Measurements from ENCODE around the gene GLT8D2.
"Not testable (repeated sequence)": the region's sequence is repeated elsewhere in the genome, so short reads cannot be mapped to it uniquely, and the experiment has no call there.

Gene GLT8D2

DNA sequence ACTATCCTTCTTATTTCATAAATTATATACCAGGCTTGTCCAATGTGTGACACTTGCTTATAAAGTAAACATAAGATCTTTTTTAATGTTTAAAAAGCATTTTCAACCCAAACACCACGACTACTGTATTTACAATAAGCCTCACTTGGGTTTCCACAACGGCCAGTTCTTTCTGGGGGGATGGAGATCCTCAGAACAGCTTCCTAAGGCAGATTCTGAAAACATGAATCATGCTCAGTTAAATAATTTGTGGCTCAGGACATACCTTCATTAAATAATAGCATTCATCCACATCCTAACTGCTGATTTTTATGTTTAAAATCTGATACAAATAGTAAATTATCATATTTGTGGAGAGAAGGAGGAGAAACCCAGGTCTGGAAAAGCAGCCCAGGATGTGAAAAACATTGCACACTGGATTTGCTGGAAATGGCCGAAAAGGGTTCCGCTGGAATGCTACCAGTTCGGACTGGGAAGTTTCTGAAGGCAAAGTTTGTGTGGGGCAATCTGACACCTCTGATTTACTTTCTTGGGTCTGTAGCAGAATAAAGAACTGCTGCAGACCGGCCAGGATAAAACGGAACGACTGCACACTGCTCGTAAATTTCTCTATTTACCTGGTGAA is 597 bp downstream of the GLT8D2 start:
- no peak for DNase-seq (ENCODE audit: low spot score)

DNA sequence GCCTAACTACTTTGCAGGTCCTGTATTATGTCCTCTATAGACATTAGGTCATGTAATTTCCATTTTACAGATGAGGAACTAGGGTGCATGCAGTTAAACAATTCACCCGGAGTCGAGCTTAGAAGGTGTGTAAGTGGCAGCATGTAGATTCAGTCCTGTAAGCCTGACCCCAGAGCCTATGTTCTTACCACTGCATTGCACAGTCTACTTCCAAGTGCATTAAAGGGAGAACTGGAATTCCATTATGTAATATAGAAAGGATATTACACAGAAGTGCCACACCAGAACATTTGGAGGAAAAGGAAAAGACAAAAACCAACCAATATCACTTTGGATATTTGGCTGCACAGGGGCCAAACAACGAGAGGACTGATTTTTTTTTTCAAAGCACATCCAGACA is 1.2 kb downstream of the GLT8D2 start:
- no peak for DNase-seq (ENCODE audit: low spot score)

DNA sequence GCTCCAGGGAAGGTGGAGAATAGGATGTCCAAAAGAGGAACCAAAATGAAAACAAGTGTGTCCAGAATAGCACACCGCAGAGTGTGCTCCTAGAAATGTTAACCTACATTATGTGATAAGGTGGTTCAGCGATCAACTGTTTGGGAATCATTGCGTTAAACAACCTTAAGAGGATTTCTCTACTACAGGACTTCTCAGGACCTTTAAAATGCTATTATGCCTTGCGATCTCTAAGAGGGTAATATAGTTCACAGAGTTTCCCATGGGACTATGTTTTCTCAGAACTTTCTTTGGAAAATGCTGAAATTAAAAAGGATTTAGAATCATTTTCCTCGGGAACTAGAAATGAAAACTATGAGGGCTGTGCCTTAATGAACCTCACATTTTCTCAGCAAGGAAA is 1.8 kb downstream of the GLT8D2 start:
- DNase-seq (ENCODE audit: low spot score) = no peak

DNA sequence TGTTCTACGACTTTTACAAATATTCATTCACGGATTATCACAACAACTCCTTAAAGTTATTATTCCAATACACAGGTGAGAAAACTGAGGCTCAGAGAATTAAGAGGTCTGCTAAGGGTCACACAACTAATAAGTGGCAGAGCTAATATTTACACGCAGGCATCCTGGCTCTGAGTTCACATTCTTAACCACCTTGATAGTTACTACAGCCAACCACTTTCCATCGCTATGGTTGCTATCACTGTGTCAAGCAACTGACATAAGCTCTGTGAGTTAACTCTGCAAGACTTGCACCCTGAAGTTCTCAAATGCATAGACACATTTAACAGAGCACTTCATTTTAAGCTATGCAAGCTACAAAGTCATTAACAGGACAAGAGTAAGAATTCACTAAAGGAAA is 3.7 kb downstream of the GLT8D2 start:
- DNase-seq (ENCODE audit: low spot score) = no peak

DNA sequence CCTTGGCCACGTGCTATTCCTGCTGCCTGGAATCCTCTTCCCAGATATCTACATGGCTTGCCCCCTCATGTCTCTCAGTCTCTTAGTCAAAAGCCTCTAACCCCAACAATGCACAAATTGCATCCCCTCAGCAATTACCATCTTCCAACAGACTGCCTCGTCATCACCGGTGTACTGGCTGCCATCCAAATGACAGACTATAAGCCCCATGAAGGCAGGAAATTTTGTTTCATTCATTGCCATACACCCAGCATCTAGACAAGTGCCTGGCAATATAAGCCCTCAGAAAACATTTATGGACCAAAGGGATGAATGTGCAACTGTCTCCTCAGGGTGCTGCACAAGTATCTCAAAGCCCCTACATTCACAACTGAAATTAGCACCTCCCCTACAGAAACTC is 5.8 kb downstream of the GLT8D2 start:
- DNase-seq (ENCODE audit: low spot score) = no peak

DNA sequence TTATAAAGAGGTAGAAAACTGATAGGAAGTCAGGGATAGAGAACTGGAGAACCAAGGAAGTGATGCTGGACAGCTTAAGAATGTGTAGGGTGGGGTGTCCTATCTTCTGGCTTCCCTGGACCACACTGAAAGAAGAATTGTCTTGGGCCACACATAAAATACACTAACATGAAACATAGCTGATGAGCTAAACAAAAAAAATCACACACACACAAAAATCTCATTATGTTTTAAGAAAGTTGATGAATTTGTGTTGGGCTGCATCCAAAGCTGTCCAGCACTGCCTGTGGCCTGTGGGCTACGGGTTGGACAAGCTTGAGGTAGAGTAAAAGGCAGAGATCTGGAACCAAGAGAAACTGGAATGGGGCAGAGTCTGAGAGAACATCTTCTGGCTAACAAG is 7.4 kb downstream of the GLT8D2 start:
- DNase-seq (ENCODE audit: low spot score) = no peak

DNA sequence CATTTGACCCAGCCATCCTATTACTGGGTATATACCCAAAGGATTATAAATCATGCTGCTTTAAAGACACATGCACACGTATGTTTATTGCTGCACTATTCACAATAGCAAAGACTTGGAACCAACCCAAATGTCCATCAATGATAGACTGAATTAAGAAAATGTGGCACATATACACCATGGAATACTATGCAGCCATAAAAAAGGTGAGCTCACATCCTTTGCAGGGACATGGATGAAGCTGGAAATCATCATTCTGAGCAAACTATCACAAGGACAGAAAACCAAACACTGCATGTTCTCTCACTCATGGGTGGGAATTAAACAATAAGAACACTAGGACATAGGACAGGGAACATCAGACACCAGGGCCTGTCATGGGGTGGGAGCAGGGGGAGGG is 10.2 kb downstream of the GLT8D2 start:
- not testable (repeated sequence) for DNase-seq (ENCODE audit: low spot score)

DNA sequence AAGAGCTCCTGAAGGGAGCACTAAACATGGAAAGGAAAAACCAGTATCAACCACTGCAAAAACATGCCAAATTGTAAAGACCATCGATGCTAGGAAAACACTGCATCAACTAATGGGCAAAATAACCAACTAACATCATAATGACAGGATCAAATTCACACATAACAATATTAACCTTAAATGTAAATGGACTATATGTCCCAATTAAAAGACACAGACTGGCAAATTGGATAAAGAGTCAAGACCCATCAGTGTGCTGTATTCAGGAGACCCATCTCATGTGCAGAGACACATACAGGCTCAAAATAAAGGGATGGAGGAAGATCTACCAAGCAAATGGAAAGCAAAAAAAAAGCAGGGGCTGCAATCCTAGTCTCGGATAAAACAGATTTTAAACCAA is 13.8 kb downstream of the GLT8D2 start:
- not testable (repeated sequence) for DNase-seq (ENCODE audit: low spot score)

DNA sequence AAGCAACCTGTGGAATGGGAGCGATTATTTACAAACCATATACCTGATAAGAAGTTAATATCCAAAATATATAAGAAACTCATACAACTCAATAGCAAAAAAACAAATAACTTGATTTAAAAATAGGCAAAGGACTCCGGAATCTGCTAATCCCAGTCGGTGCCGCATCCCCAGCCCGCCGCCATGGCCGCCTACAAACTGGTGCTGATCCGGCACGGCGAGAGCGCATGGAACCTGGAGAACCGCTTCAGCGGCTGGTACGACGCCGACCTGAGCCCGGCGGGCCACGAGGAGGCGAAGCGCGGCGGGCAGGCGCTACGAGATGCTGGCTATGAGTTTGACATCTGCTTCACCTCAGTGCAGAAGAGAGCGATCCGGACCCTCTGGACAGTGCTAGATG is 19.4 kb downstream of the GLT8D2 start:
- DNase-seq (ENCODE audit: low spot score) = not testable (repeated sequence)

DNA sequence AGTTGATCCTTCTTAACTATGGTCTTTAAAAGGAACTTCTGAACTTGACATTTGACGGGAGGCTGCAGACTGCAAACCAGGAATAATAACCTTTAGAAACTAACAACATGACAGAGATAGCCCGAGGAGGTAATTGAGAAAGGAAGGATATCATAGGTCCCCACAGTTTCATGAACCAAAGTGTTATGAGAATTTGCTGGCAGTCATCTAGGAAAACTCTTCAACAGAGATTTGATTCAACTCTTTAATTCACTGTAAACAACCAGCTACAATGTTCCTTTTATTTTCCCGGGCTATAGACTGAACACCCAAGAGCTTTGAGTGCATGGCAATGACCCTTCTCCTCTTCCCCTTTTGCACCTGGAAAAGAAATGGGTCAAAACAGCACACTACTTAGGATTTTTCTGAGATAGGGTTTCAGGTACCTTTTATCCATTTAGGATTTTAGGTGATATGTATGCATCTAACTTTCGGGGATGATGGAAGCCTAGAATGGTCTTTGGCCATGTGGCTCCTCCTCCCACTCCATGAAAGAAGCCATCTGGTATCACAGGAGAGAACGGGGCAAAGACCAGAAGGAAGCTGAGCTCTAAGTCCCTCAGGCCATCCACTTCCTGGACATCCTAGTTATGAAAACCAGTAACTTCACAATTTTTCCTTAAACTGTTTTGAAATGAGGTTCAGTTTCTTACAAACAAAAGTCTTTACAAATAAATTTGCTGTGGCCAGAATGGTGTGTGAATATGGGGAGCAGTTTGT is 23.0 kb downstream of the GLT8D2 start:
- no peak for DNase-seq (ENCODE audit: low spot score)

DNA sequence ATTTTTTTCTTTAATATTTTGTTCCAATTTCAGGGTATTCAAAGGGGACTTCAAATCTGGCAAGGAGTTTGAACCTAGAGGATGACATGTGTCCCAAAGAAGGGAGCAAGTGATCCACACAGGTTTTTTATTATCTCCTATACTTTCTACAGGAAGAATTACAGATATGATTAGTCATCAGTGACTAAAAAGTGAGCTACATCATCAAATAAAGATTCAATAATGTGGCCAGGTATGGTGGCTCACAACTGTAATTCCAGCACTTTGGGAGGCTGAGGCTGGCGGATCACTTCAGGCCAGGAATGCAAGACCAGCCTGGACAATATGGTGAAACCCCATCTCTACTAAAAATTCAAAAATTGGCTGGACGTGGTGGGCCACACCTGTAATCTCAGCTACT is 24.2 kb downstream of the GLT8D2 start:
- no peak for DNase-seq (ENCODE audit: low spot score)

DNA sequence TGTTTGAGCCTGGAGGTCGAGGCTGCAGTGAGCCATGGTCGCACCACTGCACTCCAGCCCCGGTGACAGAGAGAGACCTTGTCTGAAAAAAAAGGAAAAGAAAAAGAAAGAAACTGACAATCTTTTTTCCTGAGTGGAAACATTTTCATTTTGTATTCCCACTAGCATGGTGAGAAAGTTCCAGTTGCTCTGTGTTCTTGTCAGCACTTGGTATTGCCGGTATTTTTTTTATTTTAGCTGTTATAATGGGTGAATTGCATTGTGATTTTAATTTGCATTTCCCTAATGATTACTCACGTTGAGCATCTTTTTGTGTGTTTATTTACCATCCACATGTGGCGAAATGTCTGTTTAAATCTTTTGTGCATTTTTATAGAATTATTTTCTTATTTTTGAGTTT is 25.6 kb downstream of the GLT8D2 start:
- DNase-seq (ENCODE audit: low spot score) = no peak

DNA sequence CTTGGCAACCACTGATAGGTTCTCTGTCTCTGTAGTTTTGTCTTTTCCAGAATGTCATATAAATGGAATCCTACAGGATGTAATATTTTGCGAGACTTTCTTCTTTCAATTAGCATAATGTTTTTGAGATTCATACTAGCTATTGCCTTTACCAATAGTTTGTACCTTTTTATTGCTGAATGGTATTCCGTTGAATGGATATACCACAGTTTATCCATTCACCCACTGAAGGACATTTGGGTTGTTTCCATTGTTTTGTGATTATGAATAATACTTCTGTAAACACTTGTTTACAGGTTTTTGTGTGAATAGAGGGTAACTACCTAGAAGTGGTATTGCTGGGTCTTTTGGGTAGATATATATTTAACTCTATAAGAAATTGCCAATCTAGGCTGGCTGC is 26.3 kb downstream of the GLT8D2 start:
- no peak for DNase-seq (ENCODE audit: low spot score)

DNA sequence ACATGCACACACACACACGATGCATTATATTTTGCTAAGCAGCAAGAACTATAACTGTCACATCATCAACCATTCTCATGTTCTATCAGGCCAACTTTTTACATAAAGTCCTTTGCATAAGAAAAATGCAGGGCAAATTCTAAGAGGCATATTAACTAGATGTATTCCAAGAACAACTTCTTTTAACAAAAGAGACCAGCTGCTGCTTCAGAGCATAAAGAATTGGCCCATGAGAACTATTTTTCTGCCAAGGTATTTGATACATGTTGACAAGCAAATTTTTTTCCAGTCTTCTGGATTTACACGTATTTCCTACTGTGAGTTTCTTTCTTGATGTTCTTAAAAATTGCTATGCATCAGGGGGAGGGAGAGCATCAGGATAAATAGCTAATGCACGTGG is 27.2 kb downstream of the GLT8D2 start:
- no peak for DNase-seq (ENCODE audit: low spot score)

DNA sequence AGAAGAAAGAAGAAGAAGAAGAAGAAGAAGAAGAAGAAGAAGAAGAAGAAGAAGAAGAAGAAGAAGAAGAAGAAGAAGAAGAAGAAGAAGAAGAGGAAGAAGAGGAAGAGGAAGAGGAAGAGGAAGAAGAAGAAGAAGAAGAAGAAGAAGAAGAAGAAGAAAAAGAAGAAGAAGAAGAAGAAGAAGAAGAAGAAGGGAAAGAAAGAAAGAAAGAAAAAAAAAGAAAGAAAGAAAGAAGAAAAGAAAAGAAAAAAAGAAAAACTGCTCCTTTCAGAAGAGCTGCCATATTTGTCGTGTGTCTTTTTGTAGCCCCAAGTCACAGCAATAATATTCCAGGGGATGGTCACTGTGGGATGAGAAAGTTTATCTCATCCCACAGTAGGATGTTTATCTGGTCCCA is 28.1 kb downstream of the GLT8D2 start:
- not testable (repeated sequence) for DNase-seq (ENCODE audit: low spot score)

DNA sequence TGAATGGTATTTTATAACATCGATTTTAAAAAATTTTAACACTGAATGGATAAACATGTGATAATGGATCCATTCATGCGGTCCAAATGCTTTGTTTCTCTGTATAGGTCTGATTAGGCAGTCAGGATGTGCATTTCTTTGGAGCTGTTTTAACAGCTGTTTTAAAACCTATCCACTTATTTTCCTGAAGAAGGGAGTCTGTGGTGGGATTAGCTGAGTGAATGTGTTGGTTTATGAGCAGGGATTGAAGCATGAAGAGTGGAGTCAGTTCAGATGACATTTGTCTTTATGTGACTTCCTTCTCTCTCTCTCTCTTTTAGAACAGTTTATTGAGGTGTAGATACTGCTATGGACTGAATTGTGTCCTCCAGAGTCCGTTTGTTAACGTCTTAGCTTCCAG is 37.7 kb downstream of the GLT8D2 start:
- no peak for DNase-seq (ENCODE audit: low spot score)

DNA sequence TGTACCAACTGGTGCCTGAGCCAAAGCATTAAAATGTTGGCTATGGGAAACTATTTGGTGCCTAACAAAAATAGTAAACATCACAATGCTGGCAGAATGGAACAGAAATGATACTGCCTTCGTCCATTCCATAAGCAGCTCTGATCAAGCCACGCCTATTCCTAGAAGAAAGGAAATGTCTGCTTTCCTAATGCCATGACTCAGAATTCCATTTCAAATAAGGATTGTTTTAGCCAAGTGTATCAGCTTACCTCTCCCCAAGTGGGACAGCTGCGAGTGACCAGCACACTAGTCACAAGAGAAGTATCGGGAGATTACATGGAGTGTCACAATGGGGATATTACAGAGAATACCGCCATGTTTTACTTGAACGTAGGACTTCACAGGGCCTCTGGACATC is 38.7 kb downstream of the GLT8D2 start:
- DNase-seq (ENCODE audit: low spot score) = no peak

DNA sequence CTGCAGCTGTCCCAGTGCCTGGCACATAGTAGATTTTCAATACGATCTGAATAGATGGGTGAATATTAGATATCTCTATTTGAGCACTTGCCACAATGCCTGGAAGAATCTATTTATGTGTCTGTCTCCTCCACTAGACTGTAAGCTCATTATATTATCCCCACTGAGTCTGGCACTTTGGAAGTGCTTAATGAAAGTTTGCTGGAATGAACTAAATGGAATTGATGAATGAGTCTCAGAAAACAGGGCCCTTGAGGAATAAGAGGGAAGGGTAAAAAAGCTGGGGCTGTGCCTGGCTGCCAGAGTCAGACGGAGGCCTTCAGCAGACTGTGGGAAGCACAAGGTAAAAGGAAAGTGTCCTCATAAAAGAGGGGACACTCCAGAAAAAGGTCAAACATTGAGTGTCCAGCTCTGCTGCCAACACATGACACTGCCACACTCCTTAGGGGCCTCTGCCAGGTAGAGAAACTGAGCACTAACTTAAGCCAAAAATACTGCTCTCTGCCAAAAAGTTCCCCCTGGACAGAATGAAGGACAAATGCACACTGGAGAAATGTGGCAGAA is 39.3 kb downstream of the GLT8D2 start:
- DNase-seq (ENCODE audit: low spot score) = no peak

DNA sequence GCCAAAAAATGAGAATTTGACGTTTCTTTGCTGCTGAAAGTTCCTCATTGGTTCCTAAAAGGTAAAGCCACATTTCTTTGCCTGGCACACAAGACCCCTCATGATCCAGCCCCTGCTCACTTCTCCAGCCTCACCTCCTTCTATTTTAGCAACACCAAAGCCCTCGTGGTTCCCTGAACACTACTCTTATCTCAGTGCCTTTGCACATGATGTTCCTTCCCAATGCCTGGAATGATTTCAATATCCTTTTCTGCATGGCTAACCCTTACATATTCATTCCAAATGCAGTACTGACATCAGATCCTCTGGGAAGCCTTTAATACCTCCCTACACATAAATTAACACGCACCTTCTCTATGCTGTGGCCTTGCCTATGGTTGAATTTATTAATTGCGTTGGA is 39.9 kb downstream of the GLT8D2 start:
- DNase-seq (ENCODE audit: low spot score) = no peak

DNA sequence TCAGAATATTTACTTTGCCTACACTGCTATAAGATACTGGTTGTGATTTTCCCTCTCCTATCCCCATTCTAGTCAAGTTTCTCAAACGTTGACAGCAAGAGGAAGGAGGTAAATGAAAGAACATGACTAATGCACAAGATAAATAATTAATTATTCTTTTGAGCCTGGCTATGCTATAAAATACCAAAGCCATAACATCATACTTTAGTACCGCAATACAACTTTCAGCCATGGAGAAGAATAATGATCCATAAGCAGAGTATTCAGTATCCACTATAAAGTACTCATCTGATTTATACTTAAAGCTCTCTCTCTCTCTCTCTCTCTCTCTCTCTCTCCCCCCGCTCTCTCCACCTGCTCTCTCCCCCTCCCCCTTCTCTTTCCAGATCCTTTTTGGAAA is 43.1 kb downstream of the GLT8D2 start:
- DNase-seq (ENCODE audit: low spot score) = no peak

DNA sequence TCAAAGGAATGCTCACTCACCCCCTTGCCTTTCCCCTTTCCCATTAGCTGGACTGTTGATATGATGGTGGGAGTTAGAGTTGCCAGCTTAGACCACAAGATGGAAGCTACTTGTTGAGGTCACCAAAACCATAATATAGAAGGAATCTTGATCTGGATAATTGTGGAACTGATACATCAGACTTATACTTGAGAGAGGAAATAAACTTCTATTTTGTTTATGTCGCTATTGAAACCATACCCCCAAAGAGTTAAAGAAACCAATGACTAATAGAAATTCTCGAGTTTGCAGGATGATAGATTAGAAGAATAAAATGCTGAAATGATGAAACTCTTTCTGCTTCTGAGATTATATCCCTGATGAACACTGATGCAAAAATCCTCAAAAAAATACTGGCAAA is 46.4 kb downstream of the GLT8D2 start:
- no peak for DNase-seq (ENCODE audit: low spot score)

DNA sequence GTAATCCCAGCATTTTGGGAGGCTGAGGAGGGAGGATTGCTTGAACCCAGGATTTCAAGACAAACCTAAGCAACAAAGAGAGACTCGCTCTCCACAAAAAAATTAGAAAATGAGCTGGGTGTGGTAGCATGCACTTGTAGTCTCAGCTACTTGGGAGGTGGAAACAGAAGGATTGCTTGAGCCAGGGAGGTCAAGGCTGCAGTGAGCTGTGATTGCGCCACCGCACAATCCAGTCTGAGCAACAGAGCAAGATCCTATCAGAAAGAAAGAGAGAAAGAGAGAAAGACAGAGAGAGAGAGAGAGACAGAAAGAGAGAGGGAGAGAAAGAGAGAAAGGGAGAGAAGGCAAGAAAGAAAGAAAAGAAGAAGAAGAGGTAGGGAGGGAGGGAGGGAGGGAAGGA is 47.3 kb downstream of the GLT8D2 start:
- no peak for DNase-seq (ENCODE audit: low spot score)

DNA sequence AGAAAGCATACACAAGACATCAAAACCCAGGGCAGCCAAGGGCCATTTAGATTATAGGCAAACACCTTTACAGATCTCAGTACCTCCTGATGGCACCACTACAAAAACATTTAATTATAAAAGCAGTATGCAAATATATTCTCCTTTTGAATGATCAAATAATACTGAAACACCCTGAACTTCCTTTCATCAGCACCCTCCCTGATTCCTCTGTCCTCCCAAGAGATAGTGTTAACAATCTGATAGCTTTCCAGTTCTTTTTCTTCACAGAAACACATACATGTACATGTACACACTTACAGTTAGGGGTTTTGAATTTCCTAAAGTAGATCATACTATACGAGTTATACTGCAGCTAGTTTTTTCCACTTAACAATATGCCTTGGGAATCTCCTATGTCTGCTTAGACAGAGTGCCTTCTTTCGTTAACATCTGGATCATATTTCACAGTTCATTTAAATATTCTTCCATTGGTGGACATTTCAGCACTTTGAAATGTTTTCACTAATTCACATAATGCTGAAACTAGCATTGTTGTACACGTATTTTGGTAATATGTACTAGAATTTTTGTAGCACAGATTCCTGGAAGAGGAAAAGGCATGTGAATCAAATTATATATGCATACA is 49.1 kb downstream of the GLT8D2 start:
- DNase-seq (ENCODE audit: low spot score) = no peak
